CD8-positive, alpha-beta memory T cell (primary cell): ENCODE results near the gene PLPPR1. TPM values are rescaled to one million over a fixed set of nuclear protein-coding genes. Genes with fewer than 3 reads are reported as not detected.

ENCODE experiments used
- CTCF ChIA-PET: fragments of 350-600 bp; sonication (Branson Sonifier 250); formaldehyde crosslinking; loops from one replicate; lab custom pipeline; 2021; ENCODE audit warnings: antibody characterized with exemption; lab: Charles Lee
- POLR2A ChIA-PET: fragments of 350-600 bp; sonication (Branson Sonifier 250); formaldehyde crosslinking; loops from one replicate; lab custom pipeline; 2021; ENCODE audit warnings: antibody characterized with exemption; lab: Charles Lee
- DNase-seq, 5 donors: peaks; one replicate each; pipeline versions ENCODE4 v3.0.0 to v3.0.0-alpha.2; 2020 to 2022; ENCODE audit warnings: mixed read lengths in 1 of 5
- H3K27ac ChIP-seq: one replicate; pipeline ENCODE4 v1.7.0; 2013; ENCODE audit warnings: low read depth, mild to moderate bottlenecking, low read length, moderate library complexity
- H3K27me3 ChIP-seq: 2 replicates; pipeline ENCODE4 v1.7.0; 2013; ENCODE audit warnings: low read length, mild to moderate bottlenecking; ENCODE audit not compliant: insufficient read depth, poor library complexity, severe bottlenecking
- H3K36me3 ChIP-seq: 2 replicates; pipeline ENCODE4 v1.7.0; 2013; ENCODE audit warnings: mild to moderate bottlenecking, low read length, moderate library complexity; ENCODE audit not compliant: insufficient read depth
- H3K4me1 ChIP-seq: 2 replicates; pipeline ENCODE4 v1.7.0; 2013; ENCODE audit warnings: mild to moderate bottlenecking, low read length, moderate library complexity; ENCODE audit not compliant: insufficient read depth
- H3K4me3 ChIP-seq: 2 replicates; pipeline ENCODE4 v1.7.0; 2013; ENCODE audit warnings: mild to moderate bottlenecking, low read length
- H3K9me3 ChIP-seq: 2 replicates; pipeline ENCODE4 v1.7.0; 2013; ENCODE audit warnings: mild to moderate bottlenecking, low read length
- H3K27ac Mint-ChIP-seq, 8 donors: one replicate each; pipeline ENCODE4 v1.8.0; 2020 to 2021; ENCODE audit warnings: mixed read lengths in 8 of 8, mild to moderate bottlenecking in 6 of 8, inconsistent platforms in 3 of 8, moderate library complexity in 3 of 8
- H3K27me3 Mint-ChIP-seq, 2 donors: one replicate each; pipeline ENCODE4 v1.8.0; 2020 to 2021; ENCODE audit warnings: mixed read lengths in 2 of 2, mild to moderate bottlenecking in 1 of 2, moderate library complexity in 1 of 2
- H3K36me3 Mint-ChIP-seq, 3 donors: one replicate each; pipeline ENCODE4 v1.8.0; 2020 to 2021; ENCODE audit warnings: mixed read lengths in 3 of 3, inconsistent platforms in 1 of 3, mild to moderate bottlenecking in 1 of 3
- H3K4me1 Mint-ChIP-seq, 3 donors: one replicate each; pipeline ENCODE4 v1.8.0; 2020 to 2021; ENCODE audit warnings: mixed read lengths in 3 of 3, inconsistent platforms in 1 of 3, mild to moderate bottlenecking in 1 of 3
- H3K4me3 Mint-ChIP-seq, 7 donors: one replicate each; pipeline ENCODE4 v1.8.0; 2020 to 2021; ENCODE audit warnings: mixed read lengths in 7 of 7, mild to moderate bottlenecking in 6 of 7, moderate library complexity in 4 of 7, inconsistent platforms in 2 of 7
- H3K9me3 Mint-ChIP-seq, 5 donors: one replicate each; pipeline ENCODE4 v1.8.0; 2020 to 2022; ENCODE audit warnings: mixed read lengths in 5 of 5, mild to moderate bottlenecking in 3 of 5, moderate library complexity in 2 of 5, inconsistent platforms in 1 of 5
- polyA plus RNA-seq: library from polyadenylated mRNA; unstranded; fragments of 300-500 nt; fragmentation: Illumina TruSeq; gene quantifications from one replicate; pipeline ENCODE4 v1.2.3, GENCODE V29; 2021
- total RNA-seq, 2 experiments: library from RNA; stranded (reverse); gene quantifications; one replicate each; pipeline ENCODE4 v1.2.3, GENCODE V29; 2021

The PLPPR1 gene
- total and polyA plus RNA-seq, 3 experiments from 2014 or later, result not detected

DNA sequence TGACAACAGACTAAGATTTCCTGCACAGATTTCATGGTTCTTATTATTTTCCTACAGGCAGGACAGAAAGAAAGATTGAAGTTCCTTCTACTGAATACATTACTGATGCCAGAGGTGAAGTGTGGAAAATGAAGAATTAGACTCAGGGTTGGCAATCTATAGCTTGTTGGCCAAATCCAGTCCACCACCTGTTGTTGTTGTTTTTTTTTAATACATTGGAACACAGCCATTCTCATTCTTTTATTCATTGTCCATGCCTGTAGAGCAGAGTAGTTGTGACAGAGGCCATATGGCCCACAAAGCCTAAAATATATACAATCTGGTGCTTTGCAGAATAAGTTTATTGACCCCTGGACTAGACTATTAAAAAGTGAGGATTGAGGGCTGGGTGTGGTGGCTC is 5.8 kb upstream of the PLPPR1 start:
- H3K4me3 Mint-ChIP-seq, result no peak overlapping the region
- Histone ChIP-seq H3K4me1 (no peaks in the 10 kb centered on the region), H3K4me3 (no peak overlapping the region), H3K9me3 (no peaks in the 10 kb centered on the region), H3K27ac (no peak overlapping the region), H3K27me3 (no peaks in the 10 kb centered on the region), H3K36me3 (no peaks in the 10 kb centered on the region)
- no peaks in the 10 kb centered on the region for H3K4me1 Mint-ChIP-seq
- DNase-seq, result no peak
- peaks cover 4 to 10% of the 10 kb centered on the region in 2 donors for H3K27me3 Mint-ChIP-seq
- CTCF ChIA-PET, result no interaction called here
- no peaks in the 10 kb centered on the region for H3K36me3 Mint-ChIP-seq
- no peak overlapping the region for H3K27ac Mint-ChIP-seq
- POLR2A ChIA-PET, result no interaction called here
- H3K9me3 Mint-ChIP-seq, result peaks cover 0 to 4% (median 3%) of the 10 kb centered on the region in 5 donors

- H3K4me3 Mint-ChIP-seq, result no peak overlapping the region
- H3K36me3 Mint-ChIP-seq, result no peaks in the 10 kb centered on the region
- Histone ChIP-seq H3K36me3 (no peaks in the 10 kb centered on the region), H3K27me3 (peaks cover 3% of the 10 kb centered on the region), H3K9me3 (no peaks in the 10 kb centered on the region), H3K4me3 (no peak overlapping the region), H3K27ac (no peak overlapping the region), H3K4me1 (no peaks in the 10 kb centered on the region)
- CTCF ChIA-PET, result no interaction called here
- H3K27me3 Mint-ChIP-seq, result peaks cover 20 to 25% of the 10 kb centered on the region in 2 donors
- H3K27ac Mint-ChIP-seq, result no peak overlapping the region
- no peak for DNase-seq
- H3K9me3 Mint-ChIP-seq, result peaks cover 0 to 9% (median 3%) of the 10 kb centered on the region in 5 donors
- no peaks in the 10 kb centered on the region for H3K4me1 Mint-ChIP-seq
- POLR2A ChIA-PET, result no interaction called here
Measured at GRCh38 chr9:101025940-101026339, 2.6 kb upstream of the PLPPR1 start.

- Histone ChIP-seq H3K4me3 (no peak overlapping the region), H3K9me3 (no peaks in the 10 kb centered on the region), H3K36me3 (no peaks in the 10 kb centered on the region), H3K27ac (no peak overlapping the region), H3K27me3 (peaks cover 3% of the 10 kb centered on the region), H3K4me1 (no peaks in the 10 kb centered on the region)
- Mint-ChIP-seq H3K36me3 (no peaks in the 10 kb centered on the region), H3K27ac (no peak overlapping the region), H3K9me3 (peaks cover 0 to 9% (median 3%) of the 10 kb centered on the region in 5 donors), H3K4me1 (no peaks in the 10 kb centered on the region), H3K27me3 (peaks cover 25% of the 10 kb centered on the region in 2 donors), H3K4me3 (no peak overlapping the region)
- CTCF ChIA-PET, result no interaction called here
- POLR2A ChIA-PET, result no interaction called here
- no peak for DNase-seq
Measured at GRCh38 chr9:101026824-101027223, 1.7 kb upstream of the PLPPR1 start.

DNA sequence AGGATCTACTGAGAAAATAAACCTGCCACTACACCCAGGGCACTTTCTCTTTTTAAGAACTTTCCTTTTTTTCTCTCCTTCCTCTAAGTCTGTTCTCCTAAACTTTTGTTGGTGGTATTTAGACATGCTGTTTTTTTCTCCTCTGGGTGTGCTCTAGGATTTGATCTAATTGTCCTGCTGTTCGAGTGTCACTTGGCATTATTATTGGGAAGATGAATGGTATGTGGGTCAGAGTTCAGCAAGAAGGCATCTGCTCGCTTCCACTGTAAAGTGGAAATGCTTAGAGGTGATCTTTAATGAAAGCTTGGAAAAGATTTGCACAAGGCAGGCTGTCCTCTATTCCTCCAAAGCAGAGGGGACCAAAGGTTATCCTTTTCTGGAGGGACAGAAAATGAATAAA is 1.3 kb upstream of the PLPPR1 start:
- H3K4me1 ChIP-seq, result no peaks in the 10 kb centered on the region
- H3K36me3 ChIP-seq, result no peaks in the 10 kb centered on the region
- H3K27me3 Mint-ChIP-seq, result peaks cover 25% of the 10 kb centered on the region in 2 donors
- H3K9me3 Mint-ChIP-seq, result peaks cover 0 to 9% (median 6%) of the 10 kb centered on the region in 5 donors
- H3K27ac ChIP-seq, result no peak overlapping the region
- no peaks in the 10 kb centered on the region for H3K9me3 ChIP-seq
- no peak overlapping the region for H3K27ac Mint-ChIP-seq
- H3K4me3 Mint-ChIP-seq, result no peak overlapping the region
- no peaks in the 10 kb centered on the region for H3K4me1 Mint-ChIP-seq
- H3K4me3 ChIP-seq, result no peak overlapping the region
- DNase-seq, result no peak
- ChIA-PET POLR2A (no interaction called here), CTCF (no interaction called here)
- H3K36me3 Mint-ChIP-seq, result no peaks in the 10 kb centered on the region
- H3K27me3 ChIP-seq, result peaks cover 3% of the 10 kb centered on the region

- Mint-ChIP-seq H3K27me3 (peaks cover 25% of the 10 kb centered on the region in 2 donors), H3K4me1 (no peaks in the 10 kb centered on the region), H3K27ac (no peak overlapping the region), H3K9me3 (peaks cover 0 to 9% (median 6%) of the 10 kb centered on the region in 5 donors), H3K36me3 (no peaks in the 10 kb centered on the region), H3K4me3 (no peak overlapping the region)
- H3K4me1 ChIP-seq, result no peaks in the 10 kb centered on the region
- no peaks in the 10 kb centered on the region for H3K36me3 ChIP-seq
- no peak overlapping the region for H3K4me3 ChIP-seq
- no peaks in the 10 kb centered on the region for H3K9me3 ChIP-seq
- ChIA-PET POLR2A (no interaction called here), CTCF (no interaction called here)
- peaks cover 3% of the 10 kb centered on the region for H3K27me3 ChIP-seq
- DNase-seq, result no peak
- no peak overlapping the region for H3K27ac ChIP-seq
Measured at GRCh38 chr9:101027733-101028345, 688 bp upstream of the PLPPR1 start.

- Mint-ChIP-seq H3K9me3 (peaks cover 0 to 8% (median 6%) of the 10 kb centered on the region in 5 donors), H3K27me3 (peaks cover 25% of the 10 kb centered on the region in 2 donors), H3K4me1 (no peaks in the 10 kb centered on the region), H3K4me3 (no peak overlapping the region), H3K36me3 (no peaks in the 10 kb centered on the region), H3K27ac (no peak overlapping the region)
- POLR2A ChIA-PET, result no interaction called here
- no peak for DNase-seq
- Histone ChIP-seq H3K36me3 (no peaks in the 10 kb centered on the region), H3K27me3 (peaks cover 3% of the 10 kb centered on the region), H3K4me3 (no peak overlapping the region), H3K27ac (no peak overlapping the region), H3K9me3 (no peaks in the 10 kb centered on the region), H3K4me1 (no peaks in the 10 kb centered on the region)
- CTCF ChIA-PET, result no interaction called here
Measured at GRCh38 chr9:101029315-101030085, 973 bp downstream of the PLPPR1 start.

DNA sequence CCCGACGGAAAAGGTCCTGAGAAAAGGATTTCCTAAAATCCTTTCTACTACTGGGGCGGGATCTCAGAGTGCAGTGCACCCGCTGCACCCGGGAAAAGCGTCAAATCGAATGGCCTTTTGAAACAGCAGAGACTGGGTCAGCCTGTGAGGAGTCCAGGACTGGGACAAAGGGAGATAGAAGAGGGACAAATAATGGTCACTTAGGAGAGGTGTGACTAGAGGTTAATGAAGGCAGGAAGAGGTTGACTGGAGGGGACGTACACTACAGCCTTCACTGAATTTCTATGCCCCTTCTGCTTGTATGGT is 1.5 kb downstream of the PLPPR1 start:
- H3K4me1 ChIP-seq, result no peaks in the 10 kb centered on the region
- POLR2A ChIA-PET, result no interaction called here
- CTCF ChIA-PET, result no interaction called here

GRCh38 chr9:101032426-101032825 is 3.9 kb downstream of the PLPPR1 start:
- no peak overlapping the region for H3K27ac Mint-ChIP-seq
- peaks cover 17 to 21% of the 10 kb centered on the region in 2 donors for H3K27me3 Mint-ChIP-seq
- no peak for DNase-seq
- no peaks in the 10 kb centered on the region for H3K36me3 Mint-ChIP-seq
- H3K27ac ChIP-seq, result no peak overlapping the region
- no peak overlapping the region for H3K4me3 ChIP-seq
- H3K27me3 ChIP-seq, result peaks cover 3% of the 10 kb centered on the region
- ChIA-PET CTCF (no interaction called here), POLR2A (no interaction called here)
- no peaks in the 10 kb centered on the region for H3K4me1 ChIP-seq
- no peaks in the 10 kb centered on the region for H3K4me1 Mint-ChIP-seq
- no peak overlapping the region for H3K4me3 Mint-ChIP-seq
- H3K9me3 Mint-ChIP-seq, result peaks cover 0 to 9% (median 3%) of the 10 kb centered on the region in 5 donors
- H3K9me3 ChIP-seq, result no peaks in the 10 kb centered on the region
- H3K36me3 ChIP-seq, result no peaks in the 10 kb centered on the region

More for the DNA sequence above, 1.5 kb downstream of the PLPPR1 start:
- H3K4me3 Mint-ChIP-seq, result no peak overlapping the region
- H3K4me1 Mint-ChIP-seq, result no peaks in the 10 kb centered on the region
- peaks cover 25% of the 10 kb centered on the region in 2 donors for H3K27me3 Mint-ChIP-seq
- Histone ChIP-seq H3K36me3 (no peaks in the 10 kb centered on the region), H3K27me3 (peaks cover 3% of the 10 kb centered on the region), H3K4me3 (no peak overlapping the region), H3K9me3 (no peaks in the 10 kb centered on the region), H3K27ac (no peak overlapping the region)
- H3K27ac Mint-ChIP-seq, result no peak overlapping the region
- no peak for DNase-seq
- H3K9me3 Mint-ChIP-seq, result peaks cover 0 to 11% (median 6%) of the 10 kb centered on the region in 5 donors
- H3K36me3 Mint-ChIP-seq, result no peaks in the 10 kb centered on the region
